Measurements from ENCODE around the gene C4BPA. TPM values are rescaled to one million over a fixed set of nuclear protein-coding genes. Genes with fewer than 3 reads are reported as not detected.
A peak's percentile ranks its signal among the peaks of the same experiment; 100 is the strongest.

The C4BPA gene
- total RNA-seq, 1 donor from 2014 or later = not detected

- no peaks in the 10 kb centered on the region for H3K9me3 ChIP-seq (replicated peaks)
- no peak for TF ChIP-seq CTCF (IDR thresholded peaks at IDR 0.05; ENCODE audit: borderline replicate concordance)
- H3K4me3 ChIP-seq = no peak overlapping the region
- no peaks in the 10 kb centered on the region for H3K27me3 ChIP-seq (ENCODE audit: low read depth)
- intact Hi-C loops (cut with micrococcal nuclease) = loop anchor here (5.0 kb wide), 1 partner anchor 325 kb away; no protein-coding TSS in a partner anchor
- no peak overlapping the region for H3K27ac ChIP-seq (replicated peaks)
- DNase-seq = no peak
- peaks cover 28% of the 10 kb centered on the region for H3K4me1 ChIP-seq
- H3K36me3 ChIP-seq = peaks cover 25% of the 10 kb centered on the region
These were observed 22.2 kb upstream of the C4BPA start for GRCh38 chr1:207081806-207082205.

- no peaks in the 10 kb centered on the region for H3K27me3 ChIP-seq (ENCODE audit: low read depth)
- no peak for TF ChIP-seq CTCF (IDR thresholded peaks at IDR 0.05; ENCODE audit: borderline replicate concordance)
- H3K27ac ChIP-seq (replicated peaks) = no peak overlapping the region
- H3K4me1 ChIP-seq = peaks cover 13% of the 10 kb centered on the region
- no peaks in the 10 kb centered on the region for H3K9me3 ChIP-seq (replicated peaks)
- no peak overlapping the region for H3K4me3 ChIP-seq
- peaks cover 12% of the 10 kb centered on the region for H3K36me3 ChIP-seq
- intact Hi-C loops (cut with micrococcal nuclease) = loop anchor here (5.0 kb wide), 1 partner anchor 323 kb away; no protein-coding TSS in a partner anchor
- DNase-seq = no peak
These were observed 19.8 kb upstream of the C4BPA start for GRCh38 chr1:207084232-207084631.

- intact Hi-C loops (cut with micrococcal nuclease) = loop anchor here (5.0 kb wide), 1 partner anchor 323 kb away; no protein-coding TSS in a partner anchor
- DNase-seq = no peak
These were observed 19.3 kb upstream of the C4BPA start for GRCh38 chr1:207084701-207085180.

GRCh38 chr1:207085887-207086286, 18.1 kb upstream of the C4BPA start:
- no peak for DNase-seq
- intact Hi-C loops (cut with micrococcal nuclease) = no loop called here

More at GRCh38 chr1:207084701-207085180, 19.3 kb upstream of the C4BPA start:
- no peak overlapping the region for H3K27ac ChIP-seq (replicated peaks)
- no peak overlapping the region for H3K4me3 ChIP-seq
- no peaks in the 10 kb centered on the region for H3K27me3 ChIP-seq (ENCODE audit: low read depth)
- H3K4me1 ChIP-seq = peaks cover 13% of the 10 kb centered on the region
- peak; percentile 75 for TF ChIP-seq CTCF (IDR thresholded peaks at IDR 0.05; ENCODE audit: borderline replicate concordance)
- peaks cover 7% of the 10 kb centered on the region for H3K36me3 ChIP-seq
- H3K9me3 ChIP-seq (replicated peaks) = no peaks in the 10 kb centered on the region

GRCh38 chr1:207088161-207088560, 15.9 kb upstream of the C4BPA start:
- no peak for TF ChIP-seq CTCF (IDR thresholded peaks at IDR 0.05; ENCODE audit: borderline replicate concordance)
- Histone ChIP-seq H3K9me3 (replicated peaks) (no peaks in the 10 kb centered on the region), H3K4me3 (no peak overlapping the region)

More at GRCh38 chr1:207085887-207086286, 18.1 kb upstream of the C4BPA start:
- no peak overlapping the region for H3K4me3 ChIP-seq
- H3K27me3 ChIP-seq (ENCODE audit: low read depth) = no peaks in the 10 kb centered on the region
- peaks cover 13% of the 10 kb centered on the region for H3K4me1 ChIP-seq
- TF ChIP-seq CTCF (IDR thresholded peaks at IDR 0.05; ENCODE audit: borderline replicate concordance) = no peak
- H3K9me3 ChIP-seq (replicated peaks) = no peaks in the 10 kb centered on the region
- H3K27ac ChIP-seq (replicated peaks) = no peak overlapping the region
- H3K36me3 ChIP-seq = no peaks in the 10 kb centered on the region

More at GRCh38 chr1:207088161-207088560, 15.9 kb upstream of the C4BPA start:
- Histone ChIP-seq H3K27ac (replicated peaks) (no peak overlapping the region), H3K27me3 (ENCODE audit: low read depth) (no peaks in the 10 kb centered on the region), H3K36me3 (no peaks in the 10 kb centered on the region), H3K4me1 (peaks cover 13% of the 10 kb centered on the region)
- DNase-seq = no peak
- intact Hi-C loops (cut with micrococcal nuclease) = no loop called here
